ENCODE data around the gene SLAMF1. TPM values are rescaled to one million over a fixed set of nuclear protein-coding genes. Genes with fewer than 3 reads are reported as not detected.
A peak's percentile ranks its signal among the peaks of the same experiment; 100 is the strongest.
"Not testable (repeated sequence)": the region's sequence is repeated elsewhere in the genome, so short reads cannot be mapped to it uniquely, and the experiment has no call there.

SLAMF1 gene
- polyA plus RNA-seq, 1 donor, result not detected

DNA sequence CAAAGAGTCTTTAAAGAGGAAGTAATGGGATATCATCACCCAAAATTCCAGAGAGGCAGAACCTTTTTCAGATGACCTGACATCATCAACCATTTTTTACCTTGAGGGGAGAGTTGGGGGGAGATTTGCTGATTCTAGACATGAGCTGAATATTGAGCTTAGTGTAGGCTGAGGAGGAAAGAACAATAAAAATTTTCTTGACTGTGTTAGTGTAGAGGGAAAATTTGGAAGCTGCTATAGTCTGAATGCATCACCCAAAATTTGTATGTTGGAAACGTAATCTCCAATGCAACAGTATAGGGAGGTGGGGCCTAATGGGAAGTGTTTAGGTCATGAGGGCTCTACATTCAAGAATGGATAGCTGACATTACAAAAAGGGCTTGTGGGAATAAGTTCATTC, 49.8 kb downstream of the SLAMF1 start:
- DNase-seq, result no peak

DNA sequence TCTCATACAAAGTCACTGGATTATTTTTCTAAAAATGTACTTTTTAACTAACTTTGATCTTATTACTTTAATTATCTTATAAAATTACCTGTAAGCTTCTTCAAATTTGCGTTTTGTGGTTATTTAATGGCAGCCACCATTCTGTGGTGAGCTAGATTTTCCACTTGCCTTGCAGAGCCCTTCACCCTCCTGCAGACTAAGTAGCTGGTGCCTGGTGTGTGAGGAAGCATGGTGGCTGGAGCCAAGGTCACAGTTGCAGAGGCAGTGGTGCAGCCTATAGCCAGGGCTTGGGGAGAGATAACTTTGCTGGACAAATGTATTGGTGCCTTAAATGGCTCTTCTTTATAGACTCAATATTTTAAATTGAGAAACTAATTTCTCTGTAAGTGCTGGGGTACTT, 56.4 kb downstream of the SLAMF1 start:
- no peak for DNase-seq

DNA sequence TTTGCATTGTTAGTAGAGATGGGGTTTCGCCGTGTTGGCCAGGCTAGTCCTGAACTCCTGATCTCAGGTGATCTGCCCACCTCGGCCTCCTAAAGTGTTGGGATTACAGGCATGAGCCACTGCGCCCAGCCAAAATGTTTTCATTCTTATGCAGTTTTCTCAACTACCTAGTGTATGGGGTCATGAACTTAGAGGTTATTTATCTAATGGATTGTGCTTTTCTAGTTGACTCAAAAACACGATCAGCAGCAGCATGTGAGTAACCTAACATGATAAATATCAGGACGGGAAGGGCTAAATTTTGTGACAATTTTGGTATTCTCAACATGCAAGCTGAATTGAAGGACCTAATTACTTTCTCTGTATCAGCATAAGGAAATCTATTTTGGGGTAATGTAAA, 58.4 kb downstream of the SLAMF1 start:
- DNase-seq, result no peak

DNA sequence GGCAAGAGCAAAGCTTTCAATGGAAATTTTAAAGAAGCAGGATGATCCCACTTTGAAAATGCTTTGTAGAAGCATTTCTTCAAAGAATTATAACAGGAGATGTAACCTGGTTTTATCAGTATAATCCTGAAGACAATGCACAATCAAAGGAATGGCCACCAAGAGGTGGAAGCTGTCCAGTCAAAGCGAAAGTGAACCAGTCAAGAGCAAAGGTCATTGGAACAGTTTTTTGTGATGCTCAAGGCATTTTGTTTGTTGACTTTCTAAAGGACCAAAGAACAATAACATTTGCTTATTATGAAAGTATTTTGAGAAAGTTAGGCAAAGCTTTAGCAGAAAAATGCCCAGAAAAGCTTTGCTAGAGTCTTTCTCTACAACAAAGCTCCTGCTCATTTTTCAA, 62.1 kb downstream of the SLAMF1 start:
- no peak for DNase-seq

DNA sequence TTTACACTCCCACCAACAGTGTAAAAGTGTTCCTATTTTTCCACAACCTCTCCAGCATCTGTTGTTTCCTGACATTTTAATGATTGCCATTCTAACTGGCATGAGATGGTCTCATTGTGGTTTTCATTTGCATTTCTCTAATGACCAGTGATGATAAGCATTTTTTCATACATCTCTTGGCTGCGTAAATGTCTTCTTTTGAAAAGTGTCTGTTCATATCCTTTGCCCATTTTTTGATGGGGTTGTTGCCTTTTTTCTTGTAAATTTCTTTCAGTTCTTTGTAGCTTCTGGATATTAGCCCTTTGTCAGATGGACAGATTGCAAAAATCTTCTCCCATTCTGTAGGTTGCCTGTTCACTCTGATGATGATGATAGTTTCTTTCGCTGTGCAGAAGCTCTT, 63.9 kb downstream of the SLAMF1 start:
- DNase-seq, result not testable (repeated sequence)

DNA sequence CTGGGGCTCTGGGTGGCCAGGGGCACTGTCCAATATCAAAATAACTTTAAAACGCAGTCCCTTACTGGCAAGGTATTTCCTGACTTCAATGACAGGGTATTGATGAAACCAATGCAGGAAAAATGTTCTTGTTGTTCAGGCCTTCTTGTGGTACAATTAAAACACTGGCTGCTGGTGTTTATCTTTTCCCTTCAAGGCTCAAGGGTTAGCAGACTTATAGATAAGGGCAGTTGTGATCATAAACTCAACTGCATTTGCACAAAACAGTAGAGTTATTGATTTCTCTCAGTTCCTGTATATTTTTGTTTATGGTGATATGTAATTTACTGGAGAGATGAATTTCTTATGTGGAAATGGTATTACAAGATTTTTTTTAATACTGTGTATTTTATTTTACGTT, 64.9 kb downstream of the SLAMF1 start:
- DNase-seq, result no peak

DNA sequence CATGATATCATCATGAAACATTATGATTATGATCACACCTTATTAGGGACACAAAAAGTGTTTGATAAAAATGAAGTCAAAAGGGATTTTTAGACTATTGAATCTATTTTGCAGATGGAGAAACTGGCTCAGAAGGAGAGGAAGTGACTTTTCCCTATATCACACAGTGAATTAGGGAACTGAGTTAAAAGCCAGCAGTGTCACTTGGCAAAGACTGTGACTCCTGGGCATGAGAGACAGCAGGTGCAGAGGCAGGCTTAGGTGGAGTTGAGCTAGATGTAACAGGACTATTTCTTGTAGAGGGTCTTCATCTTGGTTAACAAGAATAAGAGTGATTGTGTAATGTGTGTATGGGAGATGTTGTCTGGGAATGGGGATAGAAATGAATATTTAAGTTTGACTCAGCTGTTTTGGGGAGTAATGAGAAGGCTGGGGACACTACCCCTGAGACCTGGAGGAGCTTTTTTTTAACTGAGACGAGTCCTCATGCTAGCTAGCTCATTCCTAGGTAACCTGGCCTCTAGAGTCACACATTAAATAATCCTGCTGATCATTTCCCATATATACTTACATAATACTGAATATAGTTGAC, 66.5 kb downstream of the SLAMF1 start:
- no peak for DNase-seq

DNA sequence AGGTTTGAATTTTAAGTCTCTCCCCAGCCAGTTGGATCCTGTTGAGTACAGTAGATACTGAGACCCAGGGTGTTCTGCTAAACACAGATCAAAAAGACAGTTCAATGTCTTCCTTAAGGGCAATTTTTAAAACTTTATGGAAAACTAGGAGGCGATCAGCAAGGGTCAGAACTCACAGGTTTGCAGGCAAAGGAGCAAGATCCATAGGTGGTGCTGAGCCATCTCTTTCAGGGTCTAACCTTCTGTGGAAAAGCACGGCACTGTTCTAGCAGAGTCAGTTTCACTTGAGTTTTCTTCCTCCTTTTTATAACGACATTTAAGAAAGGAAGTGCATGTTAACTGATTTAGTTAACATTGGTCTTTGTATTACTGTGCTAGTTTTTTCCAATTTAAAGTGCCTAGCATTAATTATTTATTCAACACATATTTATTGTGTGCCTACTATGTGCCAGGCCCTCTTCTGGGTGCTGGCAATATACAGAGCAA, 67.6 kb downstream of the SLAMF1 start, which contains the start of gene CD84:
TSS of gene CD84 (minus strand) at position 281 of the 486 bp plus-strand sequence. CDS start at position 222, 59 bp downstream.
- no peak for DNase-seq

DNA sequence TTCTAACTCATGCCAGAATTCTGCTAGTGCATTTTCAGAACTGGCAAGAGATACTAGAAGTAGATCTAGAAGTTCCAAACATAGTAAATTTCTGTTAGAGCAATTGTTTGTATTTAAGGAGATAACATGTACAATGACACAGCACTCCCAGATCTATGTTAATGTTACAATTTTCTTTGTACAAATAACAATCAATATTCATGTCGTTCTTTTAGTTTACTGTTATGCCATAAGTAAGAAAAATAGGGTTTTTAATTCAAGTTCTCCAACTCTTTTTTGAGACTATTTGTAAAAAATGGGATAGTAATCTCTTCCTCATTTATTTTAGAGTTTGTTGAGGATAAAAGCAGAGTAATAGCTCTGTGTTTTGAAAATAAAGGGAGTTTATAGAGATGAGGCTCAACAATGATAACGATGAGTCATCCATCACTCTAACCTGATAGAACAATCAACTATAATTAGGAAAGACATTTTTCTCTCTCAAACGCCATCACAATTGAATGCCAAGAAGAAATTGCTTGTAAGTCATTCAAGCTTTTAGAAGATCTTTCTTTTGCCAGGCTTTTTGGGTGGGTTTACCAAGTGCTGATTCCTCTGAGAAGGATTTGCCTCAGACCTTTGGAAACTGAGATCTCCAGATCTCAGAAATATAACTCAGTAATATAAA, 68.2 kb downstream of the SLAMF1 start:
- no peak for DNase-seq

DNA sequence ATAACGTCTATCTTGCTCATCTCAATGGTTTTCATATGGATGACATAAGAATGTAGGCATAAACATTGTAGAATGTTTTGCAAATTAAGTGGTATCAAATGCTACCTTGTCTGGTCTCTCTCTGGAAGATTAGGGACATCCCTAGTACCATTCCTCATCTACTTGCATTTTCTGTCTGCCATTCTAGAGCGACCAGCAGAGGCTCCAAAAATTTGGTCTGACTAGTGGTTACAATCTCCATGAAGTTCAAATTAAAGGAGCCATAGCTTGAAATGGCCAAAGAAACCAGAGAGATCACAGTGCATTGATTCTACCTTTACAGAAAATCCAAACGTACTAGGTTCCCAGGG, 68.7 kb downstream of the SLAMF1 start:
- no peak for DNase-seq

DNA sequence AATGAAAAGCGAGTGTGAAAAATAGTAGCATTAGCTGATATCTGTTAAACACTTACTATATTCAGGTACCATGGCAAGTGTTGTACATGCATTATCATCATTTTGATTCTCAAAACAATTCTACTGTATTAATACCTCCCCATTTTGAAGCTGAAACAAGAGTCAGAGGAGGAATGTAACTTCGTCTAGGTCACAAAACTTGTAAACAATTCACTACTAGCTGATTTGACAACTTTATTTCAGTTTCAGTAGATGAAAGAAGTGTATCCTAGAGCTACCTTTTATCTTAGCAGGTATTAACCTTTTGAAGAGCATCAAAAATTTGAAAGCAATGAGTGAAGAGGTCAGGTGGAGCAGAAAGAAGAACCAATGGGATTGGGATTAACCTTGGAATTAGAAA, 69.2 kb downstream of the SLAMF1 start:
- DNase-seq, result no peak

DNA sequence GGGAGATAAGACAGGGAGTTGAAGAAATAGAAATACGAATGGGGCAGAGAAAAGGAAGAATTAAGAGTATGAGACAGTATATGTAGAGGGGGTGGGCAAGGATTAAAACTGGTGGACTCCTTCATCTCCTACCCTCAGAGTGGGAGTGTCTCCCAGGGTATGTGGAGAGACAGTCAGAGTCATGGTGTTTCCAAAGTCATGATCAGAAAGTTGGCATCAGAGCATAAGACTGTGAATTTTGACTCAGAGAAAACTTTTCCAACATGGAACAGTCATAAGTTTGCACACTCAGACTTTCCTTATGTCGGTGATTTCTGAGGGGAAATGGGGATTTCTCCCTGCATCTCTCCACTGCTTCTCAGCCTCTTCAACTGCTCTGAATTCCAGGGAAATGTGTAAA, 70.0 kb downstream of the SLAMF1 start:
- no peak for DNase-seq

DNA sequence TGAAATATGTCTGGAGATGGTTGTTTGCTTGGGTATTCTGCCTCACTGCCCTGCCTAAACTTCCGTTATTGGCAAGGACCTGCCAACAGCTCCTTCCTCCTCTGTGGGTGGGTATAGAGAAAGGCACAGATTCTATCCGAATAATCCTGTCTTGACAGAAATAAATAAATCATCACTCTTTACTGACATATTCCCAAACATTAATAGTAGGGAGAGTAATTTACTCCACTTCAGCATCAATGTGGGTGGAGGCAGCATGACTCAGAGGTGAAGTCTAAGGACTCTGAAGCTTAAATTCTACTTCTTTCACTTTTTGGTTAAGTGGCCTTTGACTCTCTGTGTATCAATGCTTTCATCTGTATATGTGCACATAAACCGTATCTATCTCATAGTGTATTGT, 70.5 kb downstream of the SLAMF1 start:
- no peak for DNase-seq

DNA sequence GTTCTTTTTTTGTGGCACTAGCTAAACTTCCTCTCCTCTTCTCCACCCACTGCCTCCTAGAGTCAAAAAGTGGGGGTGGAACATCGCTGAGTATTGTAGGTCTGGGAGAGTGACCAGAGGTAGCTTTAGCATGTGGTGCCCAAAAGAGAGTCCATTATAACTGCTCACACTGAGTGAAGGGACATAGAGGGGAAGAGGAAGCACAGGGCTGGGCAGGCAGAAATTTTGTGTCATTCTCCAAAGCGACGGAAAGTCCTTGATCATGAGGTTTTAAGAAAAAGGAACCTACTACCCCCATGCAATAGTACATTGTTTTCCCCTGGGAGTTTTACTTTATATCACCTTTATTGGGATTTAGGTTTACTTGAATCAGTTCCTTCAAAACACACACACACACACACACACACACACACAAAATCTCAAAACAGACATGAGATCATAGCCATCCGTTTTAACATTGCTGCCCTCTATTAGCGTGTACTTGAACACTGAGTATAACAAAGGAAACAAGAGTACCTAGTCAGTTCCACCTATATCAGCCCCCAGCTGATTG, 71.7 kb downstream of the SLAMF1 start:
- peak; percentile 16 for DNase-seq

DNA sequence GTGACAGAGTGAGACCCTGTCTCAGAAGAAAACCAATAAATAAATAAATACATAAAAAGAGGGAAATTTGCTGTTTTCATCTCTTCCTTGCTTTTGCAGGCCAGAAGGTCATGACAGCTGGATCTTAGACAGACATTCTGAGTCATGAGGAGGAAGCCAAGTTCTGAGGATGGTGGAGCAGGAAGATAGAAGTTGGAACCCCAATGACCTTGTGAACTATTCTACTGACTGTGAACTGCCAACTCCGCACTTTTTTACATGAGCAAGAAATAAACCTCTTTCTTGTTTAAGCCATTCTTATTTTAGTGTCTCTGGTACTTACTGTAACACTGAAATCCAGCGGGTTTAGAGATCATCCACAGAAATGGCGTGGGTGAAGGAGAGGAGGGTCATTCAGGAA, 76.0 kb downstream of the SLAMF1 start:
- DNase-seq, result no peak

DNA sequence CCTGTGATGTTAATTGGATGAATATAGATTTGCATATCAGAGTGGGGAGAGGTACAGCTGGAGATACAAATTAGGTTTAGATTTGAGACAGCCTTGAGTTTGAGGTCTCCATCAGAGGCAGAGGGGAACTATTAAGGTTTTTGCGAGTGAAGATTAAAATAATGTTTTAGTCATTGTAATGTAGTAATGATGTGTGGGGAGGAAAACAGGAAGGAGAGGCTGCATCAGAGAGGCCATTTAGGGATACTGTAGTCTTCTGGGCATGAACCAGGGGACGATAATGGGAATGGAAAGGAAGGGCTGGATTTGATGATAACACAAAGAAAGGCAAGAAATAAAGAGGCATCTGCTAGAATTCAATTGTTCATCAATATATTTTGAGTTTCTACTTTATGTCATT, 77.0 kb downstream of the SLAMF1 start:
- no peak for DNase-seq

DNA sequence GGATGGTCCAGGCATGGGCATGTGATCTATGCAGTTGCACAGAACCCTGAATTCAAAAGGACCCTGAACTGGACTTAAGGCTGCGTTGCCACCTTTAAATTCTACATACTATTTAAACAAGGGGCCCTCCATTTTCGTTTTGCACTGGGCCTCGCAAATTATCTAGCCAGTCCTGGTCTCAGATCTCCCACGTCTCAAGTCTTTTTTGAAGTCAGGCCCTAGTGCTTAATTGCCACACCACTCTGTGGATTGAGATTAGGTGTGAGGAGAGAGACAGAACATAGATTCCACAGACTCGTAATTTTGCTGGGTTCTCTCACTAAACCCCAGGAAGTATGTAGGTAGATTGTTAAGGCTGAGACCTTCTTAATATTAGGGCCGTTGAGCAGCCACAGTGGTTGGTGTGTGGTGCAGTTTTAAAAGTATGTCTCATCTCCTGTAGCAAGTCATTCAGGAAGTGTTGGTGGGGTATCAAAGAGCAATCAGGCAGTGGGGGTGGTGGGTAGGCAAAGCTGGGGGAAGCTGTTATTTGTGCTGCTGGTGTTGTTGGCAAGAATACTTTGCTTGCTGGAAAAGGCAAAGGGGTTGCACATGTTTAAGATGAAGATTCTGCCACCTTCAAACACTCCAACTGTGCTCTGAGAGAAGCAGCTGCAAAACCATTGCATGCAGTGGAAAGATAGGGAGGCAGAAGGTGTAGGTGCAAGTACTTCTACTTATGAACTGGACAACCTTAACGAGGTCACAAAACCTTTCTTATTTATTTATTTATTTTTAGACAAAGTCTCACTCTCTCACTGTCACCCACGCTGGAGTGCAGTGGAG, 78.8 kb downstream of the SLAMF1 start:
- no peak for DNase-seq

DNA sequence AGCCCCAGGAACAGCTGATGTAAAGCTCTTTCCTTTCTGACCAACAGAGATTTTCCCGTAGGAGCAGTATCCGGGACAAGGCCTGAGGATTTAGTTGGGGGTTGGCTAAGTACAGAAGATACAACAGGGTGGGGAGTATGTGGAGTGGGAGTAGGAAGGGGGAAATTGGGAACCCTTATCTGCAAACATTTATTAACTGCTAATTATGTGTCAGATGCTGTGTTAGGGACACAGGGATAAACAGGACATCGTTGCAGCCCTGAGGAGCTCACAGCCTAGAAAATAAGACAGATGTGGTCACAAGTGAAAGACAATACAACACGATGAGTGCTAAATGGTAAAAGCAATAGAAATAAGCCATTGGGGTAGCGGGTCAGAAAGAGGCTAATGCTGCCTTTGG, 79.5 kb downstream of the SLAMF1 start:
- DNase-seq, result no peak

DNA sequence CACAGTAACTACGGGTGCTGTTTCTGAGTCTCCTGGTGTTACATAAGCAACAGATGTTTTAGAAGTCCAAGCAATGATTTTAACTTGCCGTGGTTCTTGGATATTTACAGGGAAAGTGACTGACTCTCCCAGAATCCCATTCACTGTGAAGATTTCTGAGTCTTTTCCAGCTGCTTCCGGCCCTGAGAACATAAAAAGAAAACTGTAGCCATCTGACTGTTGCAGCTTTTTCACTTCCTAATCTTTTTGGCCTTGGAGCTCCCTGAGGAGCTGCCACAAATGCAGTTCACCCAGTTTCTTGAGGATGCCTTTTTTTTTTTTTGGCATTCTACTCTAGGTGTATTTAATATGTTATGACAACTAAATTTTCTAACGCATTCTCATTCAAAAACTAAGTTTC, 81.3 kb downstream of the SLAMF1 start:
- DNase-seq, result peak; percentile 14

DNA sequence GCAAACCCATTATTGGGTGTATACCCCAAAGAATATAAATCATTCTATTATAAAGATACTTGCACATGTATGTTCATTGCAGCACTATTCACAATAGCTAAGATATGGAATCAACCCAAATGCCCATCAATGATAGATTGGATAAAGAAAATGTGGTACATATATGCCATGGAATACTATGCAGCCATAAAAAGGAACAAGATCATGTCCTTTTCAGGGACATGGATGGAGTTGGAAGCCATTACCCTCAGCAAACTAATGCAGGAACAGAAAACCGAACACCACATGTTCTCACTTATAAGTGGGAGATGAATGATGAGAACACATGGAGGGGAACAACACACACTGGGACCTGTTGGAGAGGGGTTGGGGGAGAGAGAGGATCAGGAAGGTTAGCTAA, 83.6 kb downstream of the SLAMF1 start:
- DNase-seq, result not testable (repeated sequence)

DNA sequence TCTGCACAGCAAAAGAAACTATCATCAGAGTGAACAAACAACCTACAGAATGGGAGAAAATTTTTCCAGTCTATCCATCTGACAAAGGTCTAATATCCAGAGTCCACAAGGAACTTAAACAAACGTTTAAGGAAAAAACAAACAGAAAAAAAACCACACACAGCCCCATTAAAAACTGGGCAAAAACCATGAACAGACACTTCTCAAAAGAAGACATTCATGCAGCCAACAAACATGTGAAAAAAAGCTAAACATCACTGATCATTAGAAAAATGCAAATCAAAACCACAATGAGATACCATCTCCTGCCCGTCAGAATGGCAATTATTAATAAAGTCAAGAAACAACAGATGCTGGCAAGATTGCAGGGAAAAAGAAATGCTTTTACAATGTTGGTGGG, 84.1 kb downstream of the SLAMF1 start:
- not testable (repeated sequence) for DNase-seq

DNA sequence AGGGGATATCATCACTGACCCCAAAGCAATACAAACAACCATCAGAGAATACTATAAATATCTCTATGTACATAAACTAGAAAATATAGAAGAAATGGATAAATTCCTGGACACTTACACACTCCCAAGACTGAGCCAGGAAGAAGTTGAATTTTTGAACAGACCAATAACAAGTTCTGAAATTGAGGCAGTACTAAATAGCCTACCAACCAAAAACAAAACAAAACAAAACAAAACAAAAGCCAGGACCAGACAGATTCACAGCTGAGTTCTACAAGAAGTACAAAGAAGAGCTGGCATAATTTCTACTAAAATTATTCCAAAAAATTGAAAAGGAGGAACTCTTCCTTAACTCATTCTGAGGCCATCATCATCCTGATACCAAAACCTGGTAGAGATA, 86.0 kb downstream of the SLAMF1 start:
- no peak for DNase-seq

DNA sequence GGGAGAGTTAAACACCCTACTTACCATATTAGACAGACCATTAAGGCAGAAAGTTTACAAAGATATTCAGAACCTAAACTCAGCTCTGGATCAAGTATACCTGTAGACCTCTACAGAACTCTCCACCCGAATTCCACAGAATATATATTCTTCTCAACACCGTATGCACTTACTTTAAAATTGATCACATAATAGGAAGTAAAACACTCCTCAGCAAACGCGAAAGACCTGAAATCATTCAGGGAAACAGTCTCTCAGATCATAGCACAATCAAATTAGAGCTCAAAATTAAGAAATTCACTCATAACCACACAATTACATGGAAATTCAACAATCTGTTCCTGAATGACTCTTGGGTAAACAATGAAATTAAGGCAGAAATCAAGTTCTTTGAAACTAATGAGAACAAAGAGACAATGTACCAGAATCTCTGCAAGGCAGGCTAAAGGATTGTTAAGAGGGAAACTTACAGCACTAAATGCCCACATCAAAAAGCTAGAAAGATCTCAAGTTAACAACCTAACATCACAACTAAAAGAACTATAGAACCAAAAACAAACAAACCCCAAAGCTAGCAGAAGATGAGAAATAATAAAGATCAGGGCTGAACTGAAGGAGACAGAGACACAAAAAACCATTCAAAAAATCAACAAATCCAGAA, 86.7 kb downstream of the SLAMF1 start:
- no peak for DNase-seq
